Mesenchymal stem cell (in vitro differentiated cells and primary cell): ENCODE results near the gene PDZD2.

Experiments used
- DNase-seq: peaks from one replicate; pipeline ENCODE4 v3.0.0-alpha.2; 2013
- H2AFZ ChIP-seq: one replicate; pipeline ENCODE4 v1.6.1; 2013; ENCODE audit warnings: low read depth, mild to moderate bottlenecking, control low read depth, inconsistent platforms, low read length, moderate library complexity
- H2AK5ac ChIP-seq: 2 replicates; pipeline ENCODE4 v1.6.1; 2013; ENCODE audit warnings: low read length, moderate library complexity, mild to moderate bottlenecking, inconsistent platforms; ENCODE audit not compliant: severe bottlenecking
- H2BK120ac ChIP-seq: one replicate; pipeline ENCODE4 v1.6.1; 2013; ENCODE audit warnings: low read depth, mild to moderate bottlenecking, inconsistent platforms, low read length, moderate library complexity
- H2BK12ac ChIP-seq, 2 experiments: one replicate each; pipeline ENCODE4 v1.6.1; 2013; ENCODE audit warnings: inconsistent platforms in 2 of 2, low read length in 2 of 2, mild to moderate bottlenecking in 2 of 2, moderate library complexity in 2 of 2, control low read depth in 1 of 2
- H2BK15ac ChIP-seq: one replicate; pipeline ENCODE4 v1.6.1; 2013; ENCODE audit warnings: mild to moderate bottlenecking, low read depth, inconsistent platforms; ENCODE audit not compliant: poor library complexity, severe bottlenecking
- H2BK5ac ChIP-seq: 2 replicates; pipeline ENCODE4 v1.6.1; 2013; ENCODE audit warnings: low read depth, mild to moderate bottlenecking, low read length, control low read depth, inconsistent platforms; ENCODE audit not compliant: poor library complexity, severe bottlenecking
- H3K14ac ChIP-seq, 2 experiments: one replicate each; pipeline ENCODE4 v1.6.1; 2013; ENCODE audit warnings: inconsistent platforms in 2 of 2, low read length in 2 of 2, control low read depth in 1 of 2, mild to moderate bottlenecking in 1 of 2, moderate library complexity in 1 of 2
- H3K18ac ChIP-seq, 2 experiments: one replicate each; pipeline ENCODE4 v1.6.1; 2013; ENCODE audit warnings: inconsistent platforms in 2 of 2, low read length in 2 of 2, control low read depth in 1 of 2, low read depth in 1 of 2, mild to moderate bottlenecking in 1 of 2
- H3K23ac ChIP-seq, 2 experiments: one replicate each; pipeline ENCODE4 v1.6.1; 2013; ENCODE audit warnings: inconsistent platforms in 2 of 2, low read length in 2 of 2, mild to moderate bottlenecking in 2 of 2, moderate library complexity in 2 of 2, control low read depth in 1 of 2
- H3K27ac ChIP-seq: 2 replicates; pipeline ENCODE4 v1.5.1; 2013; ENCODE audit warnings: mild to moderate bottlenecking, moderate library complexity, low read length, control low read depth, inconsistent platforms; ENCODE audit not compliant: poor library complexity, severe bottlenecking
- H3K27me3 ChIP-seq, 2 experiments: 2 replicates each; pipeline versions ENCODE4 v1.6.1 to v1.7.0; 2013; ENCODE audit warnings: low read length in 2 of 2, mild to moderate bottlenecking in 2 of 2, moderate library complexity in 2 of 2, control low read depth in 1 of 2, inconsistent platforms in 1 of 2; ENCODE audit not compliant: control insufficient read depth in 1 of 2, insufficient read depth in 1 of 2
- H3K36me3 ChIP-seq, 2 experiments: 2 replicates each; pipeline versions ENCODE4 v1.6.1 to v1.7.0; 2013; ENCODE audit warnings: low read length in 2 of 2, control low read depth in 1 of 2, inconsistent platforms in 1 of 2, low read depth in 1 of 2, mild to moderate bottlenecking in 1 of 2; ENCODE audit not compliant: insufficient read depth in 2 of 2, control insufficient read depth in 1 of 2
- H3K4ac ChIP-seq, 2 experiments: one replicate each; pipeline ENCODE4 v1.6.1; 2013; ENCODE audit warnings: inconsistent platforms in 2 of 2, low read length in 2 of 2, mild to moderate bottlenecking in 2 of 2, moderate library complexity in 2 of 2, control low read depth in 1 of 2, low read depth in 1 of 2
- H3K4me1 ChIP-seq: 2 replicates; pipeline ENCODE4 v1.6.1; 2013; ENCODE audit warnings: low read depth, low read length, control low read depth; ENCODE audit not compliant: control insufficient read depth, insufficient read depth
- H3K4me2 ChIP-seq: 2 replicates; pipeline ENCODE4 v1.6.1; 2013; ENCODE audit warnings: low read length, mild to moderate bottlenecking, inconsistent platforms; ENCODE audit not compliant: poor library complexity, severe bottlenecking
- H3K4me3 ChIP-seq, 2 experiments: 2 replicates each; pipeline versions ENCODE4 v1.5.1 to v1.7.0; 2013; ENCODE audit warnings: low read length in 2 of 2, mild to moderate bottlenecking in 2 of 2, control low read depth in 1 of 2, low read depth in 1 of 2; ENCODE audit not compliant: insufficient read depth in 1 of 2
- H3K79me1 ChIP-seq: replicated peaks from 2 replicates; pipeline ENCODE4 v1.6.1; 2013; ENCODE audit warnings: mild to moderate bottlenecking, control low read depth, low read length, inconsistent platforms; ENCODE audit not compliant: poor library complexity, severe bottlenecking
- H3K9ac ChIP-seq: 2 replicates; pipeline ENCODE4 v1.7.0; 2013; ENCODE audit warnings: mild to moderate bottlenecking, low read length, moderate library complexity
- H3K9me3 ChIP-seq: 2 replicates; pipeline ENCODE4 v1.7.0; 2013; ENCODE audit warnings: mild to moderate bottlenecking, low read length; ENCODE audit not compliant: control insufficient read depth
- H4K8ac ChIP-seq: one replicate; pipeline ENCODE4 v1.6.1; 2013; ENCODE audit warnings: inconsistent platforms, mild to moderate bottlenecking, low read length, moderate library complexity
- H4K91ac ChIP-seq: one replicate; pipeline ENCODE4 v1.6.1; 2013; ENCODE audit warnings: mild to moderate bottlenecking, low read length, inconsistent platforms
- WGBS: methylation state at CpG from one replicate; pipeline ENCODE4 v1.1.7; 2013; ENCODE audit warnings: mixed read lengths; 5-methylcytosine and 5-hydroxymethylcytosine counted together

PDZD2 gene

DNA sequence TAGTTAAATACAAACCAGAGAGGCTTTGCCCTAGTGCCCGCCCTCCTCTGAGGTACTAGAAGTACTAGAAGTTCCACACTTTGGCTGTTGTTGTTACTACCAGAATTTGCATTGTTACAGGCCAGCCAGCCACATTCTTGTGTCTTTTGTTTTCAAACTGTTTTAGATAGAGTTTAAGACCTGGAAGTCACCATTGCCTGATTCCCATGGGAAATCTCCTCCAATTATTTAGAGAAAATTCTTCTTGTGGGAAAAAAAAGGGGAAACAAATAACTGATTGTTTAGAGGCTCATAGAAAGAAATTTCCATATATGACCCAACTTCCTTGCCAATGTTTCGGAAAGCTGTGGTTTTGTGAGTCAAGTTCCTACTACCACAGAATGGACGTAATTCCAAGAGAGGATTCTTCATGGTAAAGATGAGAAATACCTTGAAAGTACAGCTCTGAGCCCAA, 282.9 kb downstream of the PDZD2 start:
- DNase-seq = peak; percentile 89
- H3K9me3 ChIP-seq = no peaks in the 10 kb centered on the region
- no peak overlapping the region for H2BK120ac ChIP-seq
- H3K79me1 ChIP-seq = no peaks in the 10 kb centered on the region
- H2BK15ac ChIP-seq = no peak overlapping the region
- peaks cover 0 to 36% of the 10 kb centered on the region in 2 experiments for H3K27me3 ChIP-seq
- H4K8ac ChIP-seq = no peak overlapping the region
- peaks cover 1% of the 10 kb centered on the region for H3K4me1 ChIP-seq
- H3K4ac ChIP-seq = no peak overlapping the region
- no peak overlapping the region for H2BK12ac ChIP-seq
- H3K9ac ChIP-seq = no peak overlapping the region
- no peak overlapping the region for H3K27ac ChIP-seq
- H3K18ac ChIP-seq = no peak overlapping the region
- no peak overlapping the region for H3K23ac ChIP-seq
- no peak overlapping the region for H3K14ac ChIP-seq
- H4K91ac ChIP-seq = no peak overlapping the region
- H2BK5ac ChIP-seq = no peak overlapping the region
- H2AK5ac ChIP-seq = no peak overlapping the region
- WGBS = 80% methylated on average over 1 of the region's 3 CpGs
- H3K36me3 ChIP-seq = no peaks in the 10 kb centered on the region
- no peak overlapping the region for H3K4me2 ChIP-seq
- no peak overlapping the region for H2AFZ ChIP-seq
- H3K4me3 ChIP-seq = no peak overlapping the region

- Histone ChIP-seq H2BK120ac (no peak overlapping the region), H2AFZ (no peak overlapping the region), H3K23ac (no peak overlapping the region), H3K36me3 (no peaks in the 10 kb centered on the region), H3K27ac (no peak overlapping the region), H3K18ac (no peak overlapping the region), H4K91ac (no peak overlapping the region), H2BK15ac (no peak overlapping the region), H2BK12ac (no peak overlapping the region), H2BK5ac (no peak overlapping the region), H2AK5ac (no peak overlapping the region), H3K79me1 (no peaks in the 10 kb centered on the region), H4K8ac (no peak overlapping the region), H3K4ac (no peak overlapping the region), H3K4me3 (no peak overlapping the region), H3K4me2 (no peak overlapping the region), H3K27me3 (peaks cover 0 to 29% of the 10 kb centered on the region in 2 experiments), H3K9ac (no peak overlapping the region), H3K9me3 (no peaks in the 10 kb centered on the region), H3K4me1 (peaks cover 1% of the 10 kb centered on the region), H3K14ac (no peak overlapping the region)
- no peak for DNase-seq
- 96% methylated on average over 5 of the region's 5 CpGs for WGBS
Measured at GRCh38 chr5:31924005-31924404, 285.1 kb downstream of the PDZD2 start.

- Histone ChIP-seq H2AFZ (no peak overlapping the region), H3K18ac (no peak overlapping the region), H3K4me1 (no peaks in the 10 kb centered on the region), H3K27ac (no peak overlapping the region), H2BK12ac (no peak overlapping the region), H3K14ac (no peak overlapping the region), H3K36me3 (no peaks in the 10 kb centered on the region), H3K9me3 (no peaks in the 10 kb centered on the region), H3K23ac (no peak overlapping the region), H3K4me3 (no peak overlapping the region), H2BK5ac (no peak overlapping the region), H2BK120ac (no peak overlapping the region), H2BK15ac (no peak overlapping the region), H3K27me3 (peaks cover 0 to 50% of the 10 kb centered on the region in 2 experiments), H3K79me1 (no peaks in the 10 kb centered on the region), H3K4ac (no peak overlapping the region), H3K9ac (no peak overlapping the region), H4K91ac (no peak overlapping the region), H2AK5ac (no peak overlapping the region), H4K8ac (no peak overlapping the region), H3K4me2 (no peak overlapping the region)
- 81% methylated on average over 4 of the region's 4 CpGs for WGBS
- DNase-seq = no peak
Measured at GRCh38 chr5:31931874-31932273, 292.9 kb downstream of the PDZD2 start.

DNA sequence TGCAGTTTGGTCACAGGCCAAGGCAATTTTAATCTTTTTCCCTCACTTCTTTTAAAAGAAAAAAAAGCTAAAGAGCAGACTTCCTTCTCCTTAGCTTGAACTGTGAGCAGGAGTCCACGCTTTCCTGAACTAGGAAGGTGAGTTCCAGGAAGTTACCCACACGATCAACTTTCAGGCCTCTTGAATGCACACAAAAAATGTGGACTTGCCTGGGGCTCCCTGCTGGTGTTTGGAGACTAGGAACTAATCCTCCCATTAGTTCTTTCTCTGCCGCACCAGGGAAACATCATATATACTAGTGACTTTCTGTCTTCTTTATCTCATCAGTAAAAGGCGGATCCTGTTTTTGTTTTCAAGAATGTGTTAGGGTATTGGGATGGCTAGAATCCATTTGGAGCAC, 295.2 kb downstream of the PDZD2 start:
- Histone ChIP-seq H3K9me3 (no peaks in the 10 kb centered on the region), H2BK15ac (no peak overlapping the region), H3K4me2 (no peak overlapping the region), H3K23ac (no peak overlapping the region), H2BK12ac (no peak overlapping the region), H3K9ac (no peak overlapping the region), H3K79me1 (no peaks in the 10 kb centered on the region), H3K27ac (no peak overlapping the region), H2AFZ (no peak overlapping the region), H3K14ac (no peak overlapping the region), H3K4me1 (no peaks in the 10 kb centered on the region), H3K4ac (no peak overlapping the region), H2BK120ac (no peak overlapping the region), H3K27me3 (peaks cover 0 to 60% of the 10 kb centered on the region in 2 experiments), H3K4me3 (no peak overlapping the region), H4K8ac (no peak overlapping the region), H2AK5ac (no peak overlapping the region), H3K18ac (no peak overlapping the region), H4K91ac (no peak overlapping the region), H3K36me3 (no peaks in the 10 kb centered on the region), H2BK5ac (no peak overlapping the region)
- whole genome bisulfite sequencing = 63% methylated on average over 2 of the region's 4 CpGs
- DNase-seq = no peak
